ENCODE measurements around the gene STARD10. TPM values are rescaled to one million over a fixed set of nuclear protein-coding genes. Genes with fewer than 3 reads are reported as not detected.
A peak's percentile ranks its signal among the peaks of the same experiment; 100 is the strongest.

Gene STARD10
- total RNA-seq, 1 donor from 2014 or later: 27.2 TPM

DNA sequence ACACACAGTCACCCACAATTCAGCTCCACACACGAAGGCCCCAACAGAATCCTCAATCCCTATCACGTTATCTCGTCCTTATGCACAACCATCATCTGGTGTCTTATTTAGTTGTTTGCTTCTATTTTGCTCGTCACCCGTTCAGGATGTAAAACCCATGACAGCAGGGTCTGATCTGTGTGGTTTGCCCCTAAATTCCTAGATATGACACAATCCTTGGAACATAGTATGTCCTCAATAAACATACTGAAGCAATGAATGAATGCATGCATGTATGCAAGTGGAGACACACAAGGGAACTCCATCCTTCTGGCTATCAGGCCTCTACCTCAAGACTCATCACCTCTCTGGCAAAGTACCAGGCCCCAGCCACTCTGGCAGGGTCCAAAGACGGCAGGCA lies 20.2 kb downstream of the STARD10 start:
- DNase-seq (ENCODE audit: low spot score) (no peak), ATAC-seq (no peak)
- intact Hi-C loops (cut with DNase I): no loop called here

GRCh38 chr11:72773291-72773690 lies 20.6 kb downstream of the STARD10 start:
- ATAC-seq: peak; percentile 72
- no peak for DNase-seq (ENCODE audit: low spot score)
- intact Hi-C loops (cut with DNase I): no loop called here

- intact Hi-C loops (cut with DNase I): no loop called here
- ATAC-seq (no peak), DNase-seq (ENCODE audit: low spot score) (no peak)
Observed at GRCh38 chr11:72772059-72772458, 21.8 kb downstream of the STARD10 start.

- intact Hi-C loops (cut with DNase I): no loop called here
- DNase-seq (ENCODE audit: low spot score): no peak
- no peak for ATAC-seq
Observed at GRCh38 chr11:72771507-72771906, 22.3 kb downstream of the STARD10 start.

GRCh38 chr11:72770799-72771198 lies 23.0 kb downstream of the STARD10 start:
- DNase-seq (ENCODE audit: low spot score) (no peak), ATAC-seq (no peak)
- intact Hi-C loops (cut with DNase I): no loop called here

DNA sequence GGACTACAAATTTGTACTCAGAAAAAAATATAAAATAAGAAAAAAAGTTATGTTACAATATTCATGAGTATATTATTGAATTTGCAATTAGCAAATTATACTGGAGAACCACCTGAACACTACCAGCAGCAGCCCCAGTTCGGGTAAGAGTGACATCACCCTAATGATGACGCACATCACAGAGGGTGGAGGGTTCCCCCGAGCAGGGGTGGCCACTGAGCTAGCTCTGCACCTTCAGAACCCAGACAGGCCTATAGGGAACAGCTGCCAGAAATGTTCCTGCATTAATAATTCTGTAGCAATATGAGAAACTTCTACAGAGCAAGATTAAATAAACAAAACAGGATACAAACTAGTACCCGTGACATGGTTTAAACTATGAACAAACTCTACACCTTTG lies 24.2 kb downstream of the STARD10 start:
- ATAC-seq (no peak), DNase-seq (ENCODE audit: low spot score) (no peak)
- intact Hi-C loops (cut with DNase I): no loop called here

DNA sequence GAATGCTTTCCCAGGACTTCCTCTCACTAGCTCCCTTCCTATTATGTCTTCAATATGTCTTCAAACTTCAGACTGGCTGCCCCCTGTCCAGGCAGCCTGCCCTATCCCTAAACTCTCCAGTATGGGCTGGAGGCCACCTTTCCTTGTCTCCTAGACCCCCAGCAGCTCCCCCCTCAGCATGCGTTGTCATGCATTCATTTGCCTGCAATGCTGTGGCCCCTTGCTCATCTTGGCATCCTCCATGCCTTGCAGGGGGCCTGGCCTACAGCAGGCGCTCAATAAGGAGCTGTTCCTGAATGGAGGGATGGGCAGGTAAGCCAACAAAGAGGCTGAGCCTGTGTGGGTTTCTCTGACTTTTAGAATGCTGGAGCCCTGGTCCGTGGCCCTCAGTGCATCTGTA lies 25.3 kb downstream of the STARD10 start:
- no peak for DNase-seq (ENCODE audit: low spot score)

GRCh38 chr11:72767203-72768062 lies 26.4 kb downstream of the STARD10 start:
- ATAC-seq: no peak

More for the DNA sequence above, 25.3 kb downstream of the STARD10 start:
- intact Hi-C loops (cut with DNase I): no loop called here
- ATAC-seq: no peak

GRCh38 chr11:72766152-72766902 lies 27.5 kb downstream of the STARD10 start:
- intact Hi-C loops (cut with DNase I): no loop called here
- DNase-seq (ENCODE audit: low spot score): no peak
- no peak for ATAC-seq

More at GRCh38 chr11:72767203-72768062, 26.4 kb downstream of the STARD10 start:
- DNase-seq (ENCODE audit: low spot score): no peak
- intact Hi-C loops (cut with DNase I): no loop called here

DNA sequence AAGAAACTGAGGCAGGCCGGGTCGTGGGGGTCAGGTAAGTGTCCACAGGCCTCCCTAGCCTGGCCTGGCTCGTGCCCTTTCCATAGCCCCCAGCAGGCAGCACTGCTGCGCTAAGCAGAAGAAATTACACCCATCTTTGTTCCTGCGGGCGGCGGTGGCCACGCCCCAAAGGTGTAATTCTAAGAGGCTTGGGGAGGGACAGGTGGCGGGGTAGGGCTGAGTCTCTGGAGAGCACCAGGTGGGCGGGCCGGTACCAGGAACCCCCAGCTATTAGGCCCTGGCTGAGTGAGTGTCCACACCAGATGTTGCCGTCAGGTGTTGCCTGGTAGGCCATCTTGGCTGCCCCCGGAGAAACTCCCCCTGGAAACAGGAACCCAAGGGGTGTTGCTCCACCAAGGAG lies 29.3 kb downstream of the STARD10 start:
- intact Hi-C loops (cut with DNase I): no loop called here
- ATAC-seq: no peak
- DNase-seq (ENCODE audit: low spot score): no peak

GRCh38 chr11:72763823-72764222 lies 30.0 kb downstream of the STARD10 start:
- DNase-seq (ENCODE audit: low spot score) (no peak), ATAC-seq (no peak)
- intact Hi-C loops (cut with DNase I): no loop called here

- intact Hi-C loops (cut with DNase I): no loop called here
- ATAC-seq: no peak
- no peak for DNase-seq (ENCODE audit: low spot score)
Observed at GRCh38 chr11:72762641-72763304, 31.1 kb downstream of the STARD10 start.

GRCh38 chr11:72760539-72761405 lies 33.1 kb downstream of the STARD10 start:
- DNase-seq (ENCODE audit: low spot score) (no peak), ATAC-seq (no peak)
- intact Hi-C loops (cut with DNase I): no loop called here

DNA sequence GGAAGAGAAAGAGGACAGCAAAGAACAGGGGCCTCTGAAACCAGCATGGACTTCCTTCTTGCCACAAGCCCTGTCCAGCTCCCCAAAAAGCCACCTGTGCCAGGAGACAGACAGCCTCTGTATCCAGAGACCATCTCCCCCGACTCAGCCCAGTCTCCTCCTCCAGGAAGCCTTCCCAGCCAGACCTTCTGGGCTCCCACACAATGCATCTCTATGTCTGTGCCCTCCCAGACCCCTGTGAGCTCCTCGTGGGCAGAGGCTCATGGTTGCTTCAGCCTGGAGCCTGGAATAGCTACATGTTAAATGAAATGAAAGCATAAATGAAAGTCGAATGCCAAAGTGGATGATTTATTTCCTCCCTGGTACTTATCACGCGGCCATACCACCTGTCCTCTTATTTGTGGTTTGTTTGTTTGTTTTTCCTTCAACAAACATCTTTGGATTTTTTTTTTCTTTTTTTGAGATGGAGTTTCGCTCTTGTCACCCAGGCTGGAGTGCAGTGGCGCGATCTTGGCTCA lies 34.3 kb downstream of the STARD10 start:
- intact Hi-C loops (cut with DNase I): no loop called here
- DNase-seq (ENCODE audit: low spot score) (no peak), ATAC-seq (peak; percentile 4)

GRCh38 chr11:72758690-72759389 lies 35.0 kb downstream of the STARD10 start:
- intact Hi-C loops (cut with DNase I): no loop called here
- ATAC-seq: peak; percentile 71
- DNase-seq (ENCODE audit: low spot score): peak; percentile 79

GRCh38 chr11:72758304-72758689 lies 35.5 kb downstream of the STARD10 start:
- intact Hi-C loops (cut with DNase I): no loop called here
- ATAC-seq (no peak), DNase-seq (ENCODE audit: low spot score) (no peak)

DNA sequence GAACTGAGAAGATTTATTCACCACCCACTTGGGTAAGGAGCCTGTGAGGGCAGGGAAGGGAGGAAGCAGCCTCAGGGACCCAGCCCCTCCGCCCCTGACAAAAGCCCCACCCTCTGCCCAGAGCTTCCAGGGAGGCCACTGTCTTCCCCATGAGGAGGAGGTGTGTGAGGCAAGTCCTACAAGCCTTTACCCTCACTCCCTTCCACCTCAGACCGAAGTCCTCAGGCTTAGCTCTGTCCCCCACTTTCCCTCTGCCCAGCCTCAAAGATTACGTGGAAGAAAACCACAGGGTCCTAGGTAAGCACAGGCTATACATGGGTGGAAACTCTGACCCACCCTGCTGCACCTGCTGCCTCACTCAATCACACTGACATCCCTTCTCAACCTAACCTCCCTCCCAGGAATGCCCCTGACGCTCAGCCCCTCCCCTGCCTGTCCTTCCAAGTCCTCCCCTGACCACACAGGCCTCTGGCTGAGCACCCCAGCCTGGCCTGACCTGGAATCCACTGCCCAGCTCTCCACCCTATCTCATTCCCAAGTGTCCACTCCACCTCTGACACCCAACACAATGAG lies 38.0 kb downstream of the STARD10 start:
- intact Hi-C loops (cut with DNase I): no loop called here
- ATAC-seq (no peak), DNase-seq (ENCODE audit: low spot score) (no peak)
